Ishikawa (cell line): ENCODE measurements around the gene XAF1.

Experiments used
- CEBPB ChIP-seq: IDR thresholded peaks from 2 replicates; pipeline ENCODE4 v1.6.1; 2012
- CREB1 ChIP-seq: IDR thresholded peaks from 2 replicates; pipeline ENCODE4 v1.6.1; 2012; ENCODE audit warnings: low read depth
- EGR1 ChIP-seq: IDR thresholded peaks from 2 replicates; pipeline ENCODE4 v1.6.1; 2012
- EP300 ChIP-seq: IDR thresholded peaks from 2 replicates; pipeline ENCODE4 v1.6.1; 2012; ENCODE audit warnings: borderline replicate concordance
- FOXM1 ChIP-seq: IDR thresholded peaks from 2 replicates; pipeline ENCODE4 v1.6.1; 2012; ENCODE audit warnings: low read depth, borderline replicate concordance
- NFIC ChIP-seq: IDR thresholded peaks from 2 replicates; pipeline ENCODE4 v1.6.1; 2012
- RAD21 ChIP-seq: IDR thresholded peaks from 2 replicates; pipeline ENCODE4 v1.6.1; 2012; ENCODE audit warnings: low read depth
- TAF1 ChIP-seq: IDR thresholded peaks from 2 replicates; pipeline ENCODE4 v1.6.1; 2012; ENCODE audit warnings: low read depth, mild to moderate bottlenecking
- TCF12 ChIP-seq: IDR thresholded peaks from 2 replicates; pipeline ENCODE4 v1.6.1; 2012; ENCODE audit warnings: low read depth
- TEAD4 ChIP-seq: IDR thresholded peaks from 2 replicates; pipeline ENCODE4 v1.6.1; 2012
- YY1 ChIP-seq: IDR thresholded peaks from 2 replicates; pipeline ENCODE4 v1.6.1; 2012; ENCODE audit warnings: low read depth
- ZBTB7A ChIP-seq: IDR thresholded peaks from 2 replicates; pipeline ENCODE4 v1.6.1; 2012; ENCODE audit warnings: low read depth
- TF ChIP-seq, protein P1 (sequence below): IDR thresholded peaks from 2 replicates; pipeline ENCODE4 v1.6.1; 2012; ENCODE audit warnings: low read depth, mild to moderate bottlenecking
- TF ChIP-seq, protein P2 (sequence below): IDR thresholded peaks from 2 replicates; pipeline ENCODE4 v1.6.1; 2012
- TF ChIP-seq, protein P3 (sequence below): IDR thresholded peaks from 2 replicates; pipeline ENCODE4 v1.6.1; 2012

The XAF1 gene

DNA sequence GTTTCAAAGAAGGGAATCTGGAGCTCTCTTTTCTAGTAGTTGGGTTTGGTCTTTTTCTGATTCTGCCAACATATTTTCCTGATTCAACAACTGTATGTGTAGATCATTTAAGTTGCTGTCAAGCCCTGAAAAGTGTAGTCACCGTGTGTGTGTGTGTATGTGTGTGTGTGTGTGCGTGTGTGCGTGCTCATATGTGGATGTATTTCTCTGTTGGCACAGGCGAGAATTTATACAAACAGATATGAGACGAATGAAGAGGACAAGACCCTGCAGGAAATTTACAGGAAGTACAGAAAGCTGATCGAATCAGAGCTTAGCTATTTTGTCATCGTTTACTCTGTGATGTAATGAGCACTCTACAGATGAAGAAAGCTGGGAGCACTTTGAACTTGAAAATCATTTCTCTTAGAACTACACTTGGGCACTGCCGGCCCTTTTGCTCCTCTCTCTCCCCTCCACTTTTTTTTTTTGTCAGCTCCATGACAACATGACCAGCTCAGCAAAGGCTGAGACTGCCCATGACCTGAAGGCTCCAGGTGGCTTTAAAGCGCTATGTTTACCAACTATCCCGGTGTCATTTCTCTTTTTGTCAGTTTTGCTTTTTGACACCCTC lies 31.3 kb downstream of the XAF1 start:
- TF ChIP-seq EP300 (no peak), ZBTB7A (no peak), RAD21 (no peak), TAF1 (no peak), YY1 (no peak), TEAD4 (no peak), EGR1 (no peak), CEBPB (no peak), CREB1 (no peak), FOXM1 (no peak), NFIC (no peak), TCF12 (no peak)
- TF ChIP-seq, protein P1, sequence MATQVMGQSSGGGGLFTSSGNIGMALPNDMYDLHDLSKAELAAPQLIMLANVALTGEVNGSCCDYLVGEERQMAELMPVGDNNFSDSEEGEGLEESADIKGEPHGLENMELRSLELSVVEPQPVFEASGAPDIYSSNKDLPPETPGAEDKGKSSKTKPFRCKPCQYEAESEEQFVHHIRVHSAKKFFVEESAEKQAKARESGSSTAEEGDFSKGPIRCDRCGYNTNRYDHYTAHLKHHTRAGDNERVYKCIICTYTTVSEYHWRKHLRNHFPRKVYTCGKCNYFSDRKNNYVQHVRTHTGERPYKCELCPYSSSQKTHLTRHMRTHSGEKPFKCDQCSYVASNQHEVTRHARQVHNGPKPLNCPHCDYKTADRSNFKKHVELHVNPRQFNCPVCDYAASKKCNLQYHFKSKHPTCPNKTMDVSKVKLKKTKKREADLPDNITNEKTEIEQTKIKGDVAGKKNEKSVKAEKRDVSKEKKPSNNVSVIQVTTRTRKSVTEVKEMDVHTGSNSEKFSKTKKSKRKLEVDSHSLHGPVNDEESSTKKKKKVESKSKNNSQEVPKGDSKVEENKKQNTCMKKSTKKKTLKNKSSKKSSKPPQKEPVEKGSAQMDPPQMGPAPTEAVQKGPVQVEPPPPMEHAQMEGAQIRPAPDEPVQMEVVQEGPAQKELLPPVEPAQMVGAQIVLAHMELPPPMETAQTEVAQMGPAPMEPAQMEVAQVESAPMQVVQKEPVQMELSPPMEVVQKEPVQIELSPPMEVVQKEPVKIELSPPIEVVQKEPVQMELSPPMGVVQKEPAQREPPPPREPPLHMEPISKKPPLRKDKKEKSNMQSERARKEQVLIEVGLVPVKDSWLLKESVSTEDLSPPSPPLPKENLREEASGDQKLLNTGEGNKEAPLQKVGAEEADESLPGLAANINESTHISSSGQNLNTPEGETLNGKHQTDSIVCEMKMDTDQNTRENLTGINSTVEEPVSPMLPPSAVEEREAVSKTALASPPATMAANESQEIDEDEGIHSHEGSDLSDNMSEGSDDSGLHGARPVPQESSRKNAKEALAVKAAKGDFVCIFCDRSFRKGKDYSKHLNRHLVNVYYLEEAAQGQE: no peak
- TF ChIP-seq, protein P2, sequence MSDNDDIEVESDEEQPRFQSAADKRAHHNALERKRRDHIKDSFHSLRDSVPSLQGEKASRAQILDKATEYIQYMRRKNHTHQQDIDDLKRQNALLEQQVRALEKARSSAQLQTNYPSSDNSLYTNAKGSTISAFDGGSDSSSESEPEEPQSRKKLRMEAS: no peak
- TF ChIP-seq, protein P3, sequence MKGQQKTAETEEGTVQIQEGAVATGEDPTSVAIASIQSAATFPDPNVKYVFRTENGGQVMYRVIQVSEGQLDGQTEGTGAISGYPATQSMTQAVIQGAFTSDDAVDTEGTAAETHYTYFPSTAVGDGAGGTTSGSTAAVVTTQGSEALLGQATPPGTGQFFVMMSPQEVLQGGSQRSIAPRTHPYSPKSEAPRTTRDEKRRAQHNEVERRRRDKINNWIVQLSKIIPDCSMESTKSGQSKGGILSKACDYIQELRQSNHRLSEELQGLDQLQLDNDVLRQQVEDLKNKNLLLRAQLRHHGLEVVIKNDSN: no peak

DNA sequence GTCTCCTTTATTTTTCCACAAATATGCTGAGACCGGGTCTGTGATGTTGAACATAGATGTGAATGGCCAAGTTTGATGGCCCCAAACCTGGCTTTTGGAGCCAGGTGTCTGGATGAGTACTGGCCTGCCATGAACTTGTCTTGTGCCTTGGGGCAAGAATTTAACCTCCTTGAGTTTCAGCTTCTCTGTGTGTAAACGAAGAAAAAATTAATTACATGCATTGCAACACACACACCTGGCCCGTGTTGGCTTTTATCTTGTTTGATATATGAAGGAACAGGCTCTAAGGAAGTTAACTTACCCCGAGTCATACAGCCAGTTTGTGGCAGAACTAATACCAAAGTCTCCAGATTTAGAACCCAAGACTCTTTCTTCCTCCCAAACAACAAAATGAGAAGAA lies 33.3 kb downstream of the XAF1 start:
- TF ChIP-seq RAD21 (no peak), ZBTB7A (no peak), CREB1 (no peak), FOXM1 (no peak), EGR1 (no peak), NFIC (no peak), YY1 (no peak), CEBPB (no peak), TEAD4 (no peak), EP300 (no peak), TAF1 (no peak), TCF12 (no peak)
- TF ChIP-seq, protein P2: no peak
- TF ChIP-seq, protein P3: no peak
- TF ChIP-seq, protein P1: no peak

DNA sequence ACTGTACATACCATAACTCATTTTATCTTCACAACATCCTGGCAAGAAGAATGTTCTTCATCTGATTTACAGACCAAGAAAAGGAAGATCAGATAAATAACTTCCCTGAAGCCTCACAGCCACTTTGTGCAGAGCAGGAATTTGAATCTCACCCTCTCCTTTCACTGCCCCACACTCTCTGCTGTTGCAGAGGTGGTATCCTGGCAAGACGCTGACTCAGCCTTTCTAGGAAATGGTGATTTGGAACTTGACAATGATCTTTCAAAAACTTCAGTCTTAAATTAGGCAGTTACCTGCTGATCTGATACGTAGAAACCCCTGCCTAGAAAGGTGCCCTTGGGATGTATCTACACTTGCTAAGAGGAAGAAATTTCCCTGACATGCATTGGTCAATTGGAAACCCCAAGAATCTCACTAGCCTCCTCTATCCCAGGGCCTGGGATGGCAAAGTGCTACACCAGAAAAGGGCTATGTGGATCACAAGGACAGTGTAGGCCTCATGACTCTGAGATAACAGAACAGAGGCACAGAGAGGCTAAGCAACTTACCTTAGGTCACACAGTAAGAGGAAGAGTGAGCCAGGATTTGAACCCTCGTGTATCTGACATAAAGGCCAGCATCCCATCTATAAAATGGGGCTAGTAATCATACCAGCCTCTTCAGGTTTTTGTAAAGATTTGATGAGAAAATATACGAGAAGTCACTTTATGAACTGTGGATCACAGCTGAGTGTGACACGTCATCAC lies 38.1 kb downstream of the XAF1 start:
- TF ChIP-seq FOXM1 (no peak), NFIC (no peak), YY1 (no peak), ZBTB7A (no peak), EP300 (no peak), RAD21 (no peak), CREB1 (no peak), TCF12 (no peak), EGR1 (no peak)
- TF ChIP-seq, protein P3: no peak

DNA sequence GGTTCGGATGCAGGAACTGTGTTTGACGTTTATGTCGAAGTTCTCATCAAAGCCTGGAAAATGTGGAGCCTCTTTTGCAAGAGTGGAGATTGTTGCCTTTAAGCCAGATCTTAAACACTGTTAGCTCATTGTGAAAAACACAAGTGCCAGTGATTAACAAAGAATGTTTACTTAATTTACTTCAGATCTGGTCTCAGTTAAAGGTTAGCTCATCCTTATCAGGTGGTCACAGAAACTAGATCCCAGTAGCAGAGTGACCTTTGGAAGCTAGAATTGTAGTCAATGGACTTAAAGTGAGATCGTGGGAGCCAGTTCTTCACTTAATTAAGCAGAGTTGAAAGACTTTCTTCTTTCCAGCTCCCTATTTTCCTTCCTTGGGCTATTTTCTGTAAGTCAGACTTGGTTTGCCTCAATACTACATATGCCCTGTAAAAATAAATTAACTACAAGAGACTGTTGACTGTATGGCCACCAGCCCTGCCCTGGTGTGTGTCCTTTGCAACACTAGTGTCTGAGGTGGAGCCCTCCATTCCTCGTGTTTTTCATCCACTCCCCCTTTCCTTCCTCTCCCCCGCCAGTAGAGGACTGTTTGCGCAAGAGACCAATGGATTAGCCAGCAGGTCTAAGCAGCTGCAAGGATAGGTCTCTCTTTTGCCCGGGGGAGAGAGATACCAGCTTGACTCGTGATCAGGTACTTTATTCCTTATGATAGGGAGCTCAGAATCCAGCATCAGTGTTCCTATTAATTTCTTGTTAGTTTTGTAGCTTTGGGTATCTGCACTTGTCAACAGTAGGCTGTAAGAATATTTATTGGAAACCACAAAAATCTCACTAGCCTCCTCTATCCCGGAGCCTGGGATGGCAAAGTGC lies 40.4 kb downstream of the XAF1 start:
- 0 out of 2 replicates have a peak, but pooled peaks have one; percentile 39 for TF ChIP-seq CEBPB
- TF ChIP-seq, protein P1: no peak
